NCI-H345 treated with DMSO at 0.1 percent for 48 hours (cell line): ENCODE results near the gene ASB13.
"Not testable (repeated sequence)": the region's sequence is repeated elsewhere in the genome, so short reads cannot be mapped to it uniquely, and the experiment has no call there.

Source experiments
- DNase-seq: peaks from one replicate; lab custom pipeline; 2025; ENCODE audit not compliant: unreplicated experiment; lab: John Stamatoyannopoulos, UW

The ASB13 gene

GRCh38 chr10:5625992-5626777 is 40.2 kb downstream of the ASB13 start:
- DNase-seq, result no peak

GRCh38 chr10:5624701-5625100 is 41.7 kb downstream of the ASB13 start:
- DNase-seq, result no peak

GRCh38 chr10:5623081-5623748 is 43.2 kb downstream of the ASB13 start:
- DNase-seq, result peak; percentile 36

GRCh38 chr10:5622186-5622960 is 44.0 kb downstream of the ASB13 start:
- DNase-seq, result no peak

- not testable (repeated sequence) for DNase-seq
Observed at GRCh38 chr10:5621371-5621770, 45.0 kb downstream of the ASB13 start.

- no peak for DNase-seq
Observed at GRCh38 chr10:5620966-5621365, 45.4 kb downstream of the ASB13 start.

- no peak for DNase-seq
Observed at GRCh38 chr10:5620223-5620721, 46.1 kb downstream of the ASB13 start.

- no peak for DNase-seq
Observed at GRCh38 chr10:5619362-5620211, 46.8 kb downstream of the ASB13 start.

GRCh38 chr10:5618829-5619228 is 47.6 kb downstream of the ASB13 start:
- DNase-seq, result no peak

- DNase-seq, result no peak
Observed at GRCh38 chr10:5618042-5618441, 48.4 kb downstream of the ASB13 start.

GRCh38 chr10:5617521-5617920 is 48.9 kb downstream of the ASB13 start:
- DNase-seq, result no peak

GRCh38 chr10:5616836-5617235 is 49.6 kb downstream of the ASB13 start:
- DNase-seq, result no peak

- no peak for DNase-seq
Observed at GRCh38 chr10:5616046-5616445, 50.3 kb downstream of the ASB13 start.

- DNase-seq, result no peak
Observed at GRCh38 chr10:5615316-5615715, 51.1 kb downstream of the ASB13 start.

GRCh38 chr10:5614155-5614721 is 52.2 kb downstream of the ASB13 start:
- no peak for DNase-seq

GRCh38 chr10:5613481-5614154 is 52.8 kb downstream of the ASB13 start:
- no peak for DNase-seq

- DNase-seq, result no peak
Observed at GRCh38 chr10:5611899-5612680, 54.3 kb downstream of the ASB13 start.

- no peak for DNase-seq
Observed at GRCh38 chr10:5609952-5610616, 56.3 kb downstream of the ASB13 start.
